Measurements from ENCODE around the gene UPF2.

DNA sequence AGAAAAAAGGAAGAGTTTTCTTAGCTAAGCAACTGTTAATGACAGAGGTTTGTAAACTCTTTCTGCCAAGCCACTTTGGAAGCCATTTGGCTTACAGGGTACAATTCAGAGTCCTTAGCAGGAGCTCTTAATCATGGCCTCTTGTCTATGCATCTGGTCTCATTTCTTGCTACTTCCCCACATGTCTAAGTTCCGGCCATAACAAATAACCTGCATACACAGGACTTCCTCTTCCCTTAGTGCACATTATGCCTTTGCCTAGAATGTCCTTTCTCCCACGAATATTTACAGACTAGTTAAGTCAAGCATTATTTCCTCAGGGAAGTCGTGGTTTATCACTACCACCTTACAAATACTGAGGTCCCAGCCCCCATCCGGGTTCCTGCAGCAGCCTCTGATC lies 8.6 kb upstream of the UPF2 start:
- no peak for TF ChIP-seq CTCF (IDR thresholded peaks at IDR 0.05; ENCODE audit: borderline replicate concordance, extremely low read depth, low read length, poor library complexity, severe bottlenecking)
- TF ChIP-seq EZH2 (IDR thresholded peaks at IDR 0.05; ENCODE audit: borderline replicate concordance, low read depth, low read length, severe bottlenecking), result no peak

Measured in DND-41 (cell line).